Activated CD4-positive, CD25-positive, alpha-beta regulatory T cell (primary cell): ENCODE measurements around the gene KLC3.

Experiments
- DNase-seq, 4 experiments: peaks; one replicate each; lab custom pipeline; 2025; lab: John Stamatoyannopoulos, UW

Gene KLC3

GRCh38 chr19:45376045-45376724 is 35.6 kb downstream of the KLC3 start:
- DNase-seq = no peak

- no peak for DNase-seq
Measured at GRCh38 chr19:45380107-45380506, 39.6 kb downstream of the KLC3 start.

- no peak for DNase-seq
Measured at GRCh38 chr19:45382426-45382825, 41.9 kb downstream of the KLC3 start.

GRCh38 chr19:45385392-45386221 is 45.1 kb downstream of the KLC3 start:
- no peak for DNase-seq

GRCh38 chr19:45391346-45391745 is 50.8 kb downstream of the KLC3 start:
- no peak for DNase-seq

GRCh38 chr19:45391871-45392665 is 51.5 kb downstream of the KLC3 start:
- no peak for DNase-seq

GRCh38 chr19:45395821-45396617 is 55.5 kb downstream of the KLC3 start:
- no peak for DNase-seq

- DNase-seq = no peak
Measured at GRCh38 chr19:45400192-45400591, 59.6 kb downstream of the KLC3 start.
